ENCODE measurements around the gene UBTD2. TPM values are rescaled to one million over a fixed set of nuclear protein-coding genes. Genes with fewer than 3 reads are reported as not detected.

The UBTD2 gene
- total RNA-seq, 1 experiment from 2014 or later, result 18.3 TPM

DNA sequence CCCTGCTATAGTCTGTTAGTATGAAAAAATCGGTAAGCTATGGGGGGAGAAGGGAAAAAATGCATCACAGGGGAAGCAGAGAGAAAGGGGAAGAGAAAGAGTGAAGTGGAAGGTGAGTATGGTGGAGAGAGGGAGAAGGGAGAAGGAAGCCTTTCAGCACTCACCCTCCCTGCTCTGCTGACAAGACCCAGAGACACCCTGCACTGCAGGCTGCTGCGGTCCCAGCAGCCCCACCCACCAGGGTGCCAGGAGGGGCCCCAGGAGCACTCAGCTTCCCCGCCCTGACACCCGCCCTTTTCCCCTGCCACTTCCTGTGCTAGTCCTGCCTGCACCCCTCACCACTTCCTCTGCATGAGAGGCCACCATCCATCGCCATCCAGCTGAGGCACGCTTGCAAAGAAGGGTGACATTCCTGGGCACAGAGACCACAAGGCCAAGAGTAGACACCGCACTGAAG, 108.3 kb downstream of the UBTD2 start:
- BruUV-seq (replicated peaks), result no TSS peak
- ChIA-PET CTCF (no interaction called here), POLR2A (ENCODE audit: low non-redundant PET) (no interaction called here)
- Histone ChIP-seq H3K36me3 (ENCODE audit: insufficient read depth, low read length, poor library complexity, severe bottlenecking) (no peaks in the 10 kb centered on the region), H3K27ac (ENCODE audit: low read depth, low read length, poor library complexity, severe bottlenecking) (no peak overlapping the region), H3K27me3 (replicated peaks; ENCODE audit: insufficient read depth, low read depth, low read length, poor library complexity) (no peaks in the 10 kb centered on the region), H3K9me3 (ENCODE audit: low read depth, low read length, poor library complexity, severe bottlenecking) (no peaks in the 10 kb centered on the region), H3K4me1 (ENCODE audit: insufficient read depth, low read length, poor library complexity, severe bottlenecking) (no peaks in the 10 kb centered on the region), H3K4me3 (ENCODE audit: low read depth, low read length, poor library complexity, severe bottlenecking) (no peak overlapping the region)
- no peak for TF ChIP-seq EZH2 (IDR thresholded peaks at IDR 0.05; ENCODE audit: borderline replicate concordance, low read depth, low read length, poor library complexity, severe bottlenecking)
- TF ChIP-seq, protein P1, sequence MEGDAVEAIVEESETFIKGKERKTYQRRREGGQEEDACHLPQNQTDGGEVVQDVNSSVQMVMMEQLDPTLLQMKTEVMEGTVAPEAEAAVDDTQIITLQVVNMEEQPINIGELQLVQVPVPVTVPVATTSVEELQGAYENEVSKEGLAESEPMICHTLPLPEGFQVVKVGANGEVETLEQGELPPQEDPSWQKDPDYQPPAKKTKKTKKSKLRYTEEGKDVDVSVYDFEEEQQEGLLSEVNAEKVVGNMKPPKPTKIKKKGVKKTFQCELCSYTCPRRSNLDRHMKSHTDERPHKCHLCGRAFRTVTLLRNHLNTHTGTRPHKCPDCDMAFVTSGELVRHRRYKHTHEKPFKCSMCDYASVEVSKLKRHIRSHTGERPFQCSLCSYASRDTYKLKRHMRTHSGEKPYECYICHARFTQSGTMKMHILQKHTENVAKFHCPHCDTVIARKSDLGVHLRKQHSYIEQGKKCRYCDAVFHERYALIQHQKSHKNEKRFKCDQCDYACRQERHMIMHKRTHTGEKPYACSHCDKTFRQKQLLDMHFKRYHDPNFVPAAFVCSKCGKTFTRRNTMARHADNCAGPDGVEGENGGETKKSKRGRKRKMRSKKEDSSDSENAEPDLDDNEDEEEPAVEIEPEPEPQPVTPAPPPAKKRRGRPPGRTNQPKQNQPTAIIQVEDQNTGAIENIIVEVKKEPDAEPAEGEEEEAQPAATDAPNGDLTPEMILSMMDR (conservative IDR thresholded peaks at IDR 0.05; ENCODE audit: low read depth, low read length), result no peak
- intact Hi-C loops (cut with micrococcal nuclease; ENCODE audit: unreplicated experiment), result no loop called here
- no peak for DNase-seq (ENCODE audit: low spot score)

DNA sequence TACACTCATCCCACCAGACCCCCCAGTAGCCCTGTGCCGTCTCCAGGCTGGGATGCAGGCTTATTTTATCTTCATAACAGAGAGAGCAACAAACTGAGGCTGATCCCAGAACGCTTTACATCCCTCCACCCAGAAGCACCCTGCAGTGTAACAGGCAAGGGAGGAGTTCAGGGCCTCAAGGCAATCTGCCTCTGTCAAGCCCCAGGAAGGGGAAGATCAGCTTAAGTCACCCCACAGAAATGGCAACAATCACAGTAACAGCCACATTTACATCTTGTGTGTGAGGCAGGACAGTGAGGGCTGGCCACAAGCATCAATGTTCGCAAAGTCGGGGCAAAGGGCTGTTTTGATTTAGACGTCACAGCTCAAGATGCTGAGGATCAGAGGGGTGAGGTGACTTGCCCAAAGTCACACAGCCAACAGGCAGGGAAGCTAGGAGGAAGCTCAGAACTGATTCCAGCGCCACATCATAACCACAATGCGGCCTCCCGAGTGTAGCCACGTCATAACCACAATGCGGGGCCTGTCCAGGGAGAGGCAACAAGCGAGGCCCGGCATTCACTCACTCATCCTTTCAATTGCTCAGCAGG, 109.9 kb downstream of the UBTD2 start:
- BruUV-seq (replicated peaks), result no TSS peak
- no peaks in the 10 kb centered on the region for H3K9me3 ChIP-seq (ENCODE audit: low read depth, low read length, poor library complexity, severe bottlenecking)
- H3K4me1 ChIP-seq (ENCODE audit: insufficient read depth, low read length, poor library complexity, severe bottlenecking), result no peaks in the 10 kb centered on the region
- DNase-seq (ENCODE audit: low spot score), result no peak
- no peak overlapping the region for H3K4me3 ChIP-seq (ENCODE audit: low read depth, low read length, poor library complexity, severe bottlenecking)
- H3K36me3 ChIP-seq (ENCODE audit: insufficient read depth, low read length, poor library complexity, severe bottlenecking), result no peaks in the 10 kb centered on the region
- no peaks in the 10 kb centered on the region for H3K27me3 ChIP-seq (replicated peaks; ENCODE audit: insufficient read depth, low read depth, low read length, poor library complexity)
- TF ChIP-seq, protein P1 (conservative IDR thresholded peaks at IDR 0.05; ENCODE audit: low read depth, low read length), result no peak
- TF ChIP-seq EZH2 (IDR thresholded peaks at IDR 0.05; ENCODE audit: borderline replicate concordance, low read depth, low read length, poor library complexity, severe bottlenecking), result no peak
- H3K27ac ChIP-seq (ENCODE audit: low read depth, low read length, poor library complexity, severe bottlenecking), result no peak overlapping the region
- POLR2A ChIA-PET (ENCODE audit: low non-redundant PET), result no interaction called here
- CTCF ChIA-PET, result interaction anchor here (0.6 kb wide), 1 partner anchor 8 kb away, joined by 6 read pairs; no protein-coding TSS in a partner anchor
- intact Hi-C loops (cut with micrococcal nuclease; ENCODE audit: unreplicated experiment), result no loop called here

DNA sequence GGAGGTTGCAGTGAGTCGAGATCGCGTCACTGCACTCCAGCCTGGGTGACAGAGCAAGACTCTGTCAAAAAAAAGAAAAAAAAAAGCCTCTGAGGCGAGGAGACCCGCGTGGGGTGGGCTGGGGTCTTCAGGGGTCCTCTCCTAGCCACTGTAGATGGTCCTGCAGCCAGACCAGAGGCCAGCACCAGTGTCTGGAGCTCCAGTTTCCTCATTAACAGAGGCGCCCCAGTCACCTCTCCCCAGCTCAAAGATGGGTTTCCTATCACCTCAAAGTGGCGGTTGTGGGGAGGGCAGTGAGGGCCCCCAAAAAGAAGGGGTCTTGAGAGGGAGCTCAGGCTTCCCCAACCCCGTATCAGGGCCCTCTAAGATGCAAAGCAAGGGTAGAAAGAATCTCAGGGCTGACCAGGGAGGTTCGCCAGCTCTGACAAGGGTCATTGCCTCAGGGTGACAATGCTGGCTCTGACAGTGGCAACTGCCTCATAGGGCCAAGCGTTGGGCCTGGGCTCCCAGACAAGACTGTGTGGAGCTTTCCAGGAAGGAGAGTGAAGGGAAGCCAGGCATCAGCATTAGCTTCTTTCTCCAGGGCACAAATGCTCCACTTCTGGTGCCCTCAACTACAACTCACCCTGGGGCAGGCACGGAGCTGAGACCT, 110.5 kb downstream of the UBTD2 start:
- Histone ChIP-seq H3K4me3 (ENCODE audit: low read depth, low read length, poor library complexity, severe bottlenecking) (no peak overlapping the region), H3K4me1 (ENCODE audit: insufficient read depth, low read length, poor library complexity, severe bottlenecking) (no peaks in the 10 kb centered on the region), H3K27me3 (replicated peaks; ENCODE audit: insufficient read depth, low read depth, low read length, poor library complexity) (no peaks in the 10 kb centered on the region), H3K27ac (ENCODE audit: low read depth, low read length, poor library complexity, severe bottlenecking) (no peak overlapping the region), H3K36me3 (ENCODE audit: insufficient read depth, low read length, poor library complexity, severe bottlenecking) (no peaks in the 10 kb centered on the region), H3K9me3 (ENCODE audit: low read depth, low read length, poor library complexity, severe bottlenecking) (no peaks in the 10 kb centered on the region)
- POLR2A ChIA-PET (ENCODE audit: low non-redundant PET), result no interaction called here
- intact Hi-C loops (cut with micrococcal nuclease; ENCODE audit: unreplicated experiment), result no loop called here
- CTCF ChIA-PET, result no interaction called here
- TF ChIP-seq, protein P1 (conservative IDR thresholded peaks at IDR 0.05; ENCODE audit: low read depth, low read length), result no peak
- no peak for TF ChIP-seq EZH2 (IDR thresholded peaks at IDR 0.05; ENCODE audit: borderline replicate concordance, low read depth, low read length, poor library complexity, severe bottlenecking)
- no peak for DNase-seq (ENCODE audit: low spot score)
- no TSS peak for BruUV-seq (replicated peaks)

All from A673 (cell line).